Erythroblast (primary cell): ENCODE measurements around the gene STOML1.

Experiments used
- GATA1 ChIP-seq: IDR thresholded peaks from 2 replicates; pipeline ENCODE4 v1.6.1; 2011; ENCODE audit warnings: low read depth, mild to moderate bottlenecking, control low read depth, low read length, moderate library complexity
- POLR2A ChIP-seq: IDR thresholded peaks from 2 replicates; pipeline ENCODE4 v1.6.1; 2011; ENCODE audit warnings: mild to moderate bottlenecking, low read length

DNA sequence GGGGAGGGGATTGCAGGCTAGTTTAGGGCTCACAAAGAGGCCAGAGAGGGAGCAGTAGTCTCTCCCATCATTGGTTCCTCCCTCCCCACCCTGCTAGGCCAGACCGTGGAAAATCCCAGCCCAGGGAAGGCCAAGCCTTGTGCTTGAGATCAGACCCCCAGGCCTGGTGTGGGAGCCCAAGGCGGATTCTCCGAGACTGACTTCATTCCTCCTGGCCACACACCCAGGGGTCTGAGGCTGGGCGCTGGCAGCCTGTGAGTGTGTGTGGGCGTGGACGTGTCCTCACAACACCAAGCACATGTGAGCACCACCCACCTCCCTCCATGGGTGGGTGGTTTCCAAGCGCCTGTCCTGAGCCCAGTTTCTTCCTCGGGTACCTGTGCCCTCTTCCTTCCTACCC, 61.7 kb downstream of the STOML1 start:
- TF ChIP-seq POLR2A (no peak), GATA1 (no peak)
